Stimulated activated CD4-positive, alpha-beta T cell treated with anti-CD3 and anti-CD28 coated beads, Interleukin-12 subunit alpha, Interleukin-12 subunit beta, amount 100 ng/mL, for 24 hours (primary cell): Measurements from ENCODE around the gene SCIMP.
"Not testable (repeated sequence)": the region's sequence is repeated elsewhere in the genome, so short reads cannot be mapped to it uniquely, and the experiment has no call there.

Experiments
- DNase-seq, 2 experiments: peaks; one replicate each; pipeline ENCODE4 v3.0.0-alpha.2; 2020; ENCODE audit warnings: low read depth in 2 of 2

Gene SCIMP

DNA sequence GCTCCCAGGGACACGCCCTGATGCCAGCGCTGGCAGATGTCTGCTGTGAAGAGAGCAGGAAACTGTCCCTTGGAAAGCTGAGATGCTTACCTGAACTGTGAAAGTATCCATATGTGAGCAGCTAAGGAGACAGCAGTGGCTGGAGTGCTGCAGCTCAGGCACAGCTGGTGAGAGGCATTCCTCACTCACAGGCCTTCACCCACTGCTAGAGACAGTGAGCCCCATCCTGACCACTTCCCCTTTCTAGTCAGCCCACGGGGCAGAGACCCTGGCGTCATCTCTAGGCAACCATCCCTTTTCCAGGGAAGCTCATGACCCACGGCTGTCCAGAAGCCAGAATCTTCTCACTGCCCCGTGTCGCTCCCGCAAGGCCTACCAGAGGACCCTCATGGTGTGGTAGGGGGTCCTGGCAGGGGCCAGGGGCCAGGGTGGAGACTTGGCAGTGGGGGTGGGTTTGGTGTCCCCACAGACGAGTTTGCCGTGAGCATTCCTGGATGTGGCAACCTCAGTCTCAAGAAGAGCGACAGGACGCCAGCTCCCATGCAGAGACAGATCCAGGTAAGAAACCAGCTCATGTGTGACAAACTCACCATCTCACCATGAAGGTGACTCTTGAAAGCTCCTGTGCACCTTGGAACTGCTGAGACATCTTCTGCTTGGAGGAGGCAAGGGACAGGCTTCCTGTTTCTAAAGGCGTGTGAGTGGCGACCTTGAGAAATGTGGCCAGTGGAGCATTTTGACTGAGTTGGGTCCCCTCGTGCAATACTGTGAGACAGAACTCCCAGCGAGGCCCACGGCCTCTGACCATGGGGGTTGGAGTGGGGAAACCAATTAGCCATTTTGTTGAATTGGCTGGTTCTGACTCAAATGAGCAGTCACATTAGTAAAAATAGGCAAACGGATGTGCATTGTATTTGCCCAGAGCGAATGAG lies at the start of gene SCIMP:
SCIMP (minus strand) TSS at position 216 of the 932 bp plus-strand sequence; CDS start at position 111, 105 bp downstream.
- no peak for DNase-seq

DNA sequence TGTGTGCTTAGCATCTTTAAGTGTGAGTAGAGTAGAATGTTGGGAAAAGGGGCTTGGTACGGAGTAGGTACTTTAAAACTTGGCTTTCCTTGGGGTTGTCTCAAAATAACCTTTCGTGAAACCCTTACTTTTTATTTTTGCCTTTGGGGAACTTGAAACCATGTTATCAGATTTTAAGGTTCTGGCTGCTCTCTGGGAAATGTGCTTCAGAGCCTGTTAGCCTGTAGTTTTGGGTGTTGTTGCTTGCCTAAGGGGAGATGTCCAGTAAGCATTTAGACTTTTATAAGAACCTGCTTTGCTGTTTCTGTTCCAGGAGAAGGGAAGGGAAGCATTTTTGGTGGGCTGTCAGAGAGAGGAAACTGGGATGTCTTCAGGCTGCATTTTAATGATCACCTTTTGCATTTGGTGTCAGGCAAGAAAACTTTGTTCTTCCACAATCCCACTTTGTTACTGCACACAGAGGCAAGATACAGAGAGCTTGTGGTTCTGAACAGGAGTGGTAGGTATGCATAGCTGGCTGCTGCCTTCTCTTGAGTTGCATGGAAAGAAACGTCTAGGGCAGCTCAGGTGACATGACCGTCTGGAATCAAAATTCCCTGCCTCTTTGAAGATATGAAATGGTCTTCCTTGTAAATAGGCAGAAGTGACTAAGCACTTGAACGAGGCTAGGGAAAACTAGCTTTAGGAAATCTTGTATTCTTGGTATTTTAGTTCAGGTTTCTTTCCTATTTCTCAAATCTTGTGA lies 49.1 kb upstream of the SCIMP start:
- DNase-seq, result no peak

DNA sequence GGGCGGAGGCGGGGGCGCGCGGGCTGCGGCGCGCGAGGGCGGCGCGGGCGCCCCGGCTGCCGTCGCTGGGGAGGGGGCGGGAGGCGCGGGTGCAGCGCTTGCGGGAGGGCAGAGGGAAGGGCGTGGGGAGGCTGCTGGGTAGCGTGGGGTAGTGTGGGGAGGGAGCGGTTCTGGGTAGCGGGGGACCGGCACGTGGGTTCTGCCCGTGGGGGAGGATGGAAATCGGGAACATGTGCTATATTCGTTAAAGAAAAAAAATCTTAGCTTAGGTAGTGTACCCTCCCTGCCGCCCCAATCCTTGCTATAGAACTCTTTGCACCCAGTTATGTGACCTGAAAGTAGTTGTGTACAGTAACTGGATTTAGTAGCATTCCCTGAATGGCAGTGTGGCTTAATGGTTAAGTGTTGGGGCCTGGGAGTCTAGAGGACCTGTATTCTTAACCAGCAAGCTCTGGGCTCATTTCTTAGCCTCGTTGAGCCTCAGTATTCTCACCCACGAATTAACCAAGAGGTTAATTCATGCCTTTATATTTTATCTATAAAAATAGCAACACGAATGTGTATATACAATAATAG lies 48.1 kb upstream of the SCIMP start:
- peak; percentile 6 to 27 for DNase-seq

DNA sequence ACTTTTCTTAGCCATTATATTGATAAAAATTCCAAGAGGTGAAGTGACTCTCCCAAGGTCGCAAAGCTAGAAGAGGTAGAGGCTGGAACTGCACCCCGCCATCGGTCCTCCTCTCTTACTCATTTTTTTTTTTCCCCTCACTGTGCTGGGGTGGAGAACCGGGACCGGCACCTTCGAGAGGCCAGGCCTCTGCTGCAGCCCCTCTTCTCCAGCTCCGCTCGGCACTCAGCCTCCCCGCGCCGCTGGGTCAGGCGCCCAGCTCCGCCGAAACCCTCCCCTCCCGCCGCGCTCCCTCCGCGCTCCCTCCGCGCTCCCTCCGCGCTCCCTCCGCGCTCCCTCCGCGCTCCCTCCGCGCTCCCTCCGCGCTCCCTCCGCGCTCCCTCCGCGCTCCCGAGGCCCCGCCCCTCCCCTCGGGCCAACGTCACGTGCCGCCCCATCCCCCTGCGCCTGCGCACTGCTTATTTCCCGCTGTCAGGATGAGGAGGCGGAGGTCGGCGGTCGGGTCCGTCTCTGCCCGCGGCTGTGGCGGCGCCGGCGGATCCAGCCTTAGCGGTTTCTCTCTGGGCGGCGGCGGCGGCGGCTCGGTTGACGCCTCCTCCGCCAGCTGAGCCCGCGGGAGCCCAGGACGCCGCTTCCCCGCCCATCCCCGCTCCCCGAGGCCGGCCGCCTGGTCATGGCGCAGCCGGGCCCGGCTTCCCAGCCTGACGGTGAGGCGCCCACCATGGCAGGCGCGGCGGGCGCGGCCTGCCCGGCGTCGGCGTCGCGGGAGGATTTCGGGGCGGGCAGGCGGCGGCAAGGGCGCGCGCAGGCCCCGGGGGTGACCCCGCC lies 47.4 kb upstream of the SCIMP start, which contains the start of gene RABEP1:
RABEP1 (plus strand) TSS at position 471 of the 828 bp plus-strand sequence; CDS start at position 674, 203 bp downstream.
- DNase-seq, result peak; percentile 88 to 92

DNA sequence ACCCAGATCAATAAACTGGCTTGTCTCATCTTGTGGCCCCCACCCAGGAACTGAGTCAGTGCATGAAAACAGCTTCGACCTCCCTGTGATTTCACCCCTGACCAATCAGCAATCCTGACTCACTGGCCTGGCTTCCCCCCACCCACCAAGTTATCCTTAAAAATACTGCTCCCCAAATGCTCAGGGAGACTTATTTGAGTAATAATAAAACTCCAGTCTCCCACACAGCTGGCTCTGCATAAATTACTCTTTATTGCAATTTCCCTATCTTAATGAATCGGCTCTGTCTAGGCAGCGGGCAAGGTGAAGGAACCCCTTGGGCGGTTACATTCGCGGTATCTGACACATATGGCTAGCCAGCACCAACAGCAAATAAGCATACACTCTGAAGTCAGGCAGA lies 37.7 kb upstream of the SCIMP start:
- peak in 1 of 2 experiments; percentile 33 for DNase-seq

DNA sequence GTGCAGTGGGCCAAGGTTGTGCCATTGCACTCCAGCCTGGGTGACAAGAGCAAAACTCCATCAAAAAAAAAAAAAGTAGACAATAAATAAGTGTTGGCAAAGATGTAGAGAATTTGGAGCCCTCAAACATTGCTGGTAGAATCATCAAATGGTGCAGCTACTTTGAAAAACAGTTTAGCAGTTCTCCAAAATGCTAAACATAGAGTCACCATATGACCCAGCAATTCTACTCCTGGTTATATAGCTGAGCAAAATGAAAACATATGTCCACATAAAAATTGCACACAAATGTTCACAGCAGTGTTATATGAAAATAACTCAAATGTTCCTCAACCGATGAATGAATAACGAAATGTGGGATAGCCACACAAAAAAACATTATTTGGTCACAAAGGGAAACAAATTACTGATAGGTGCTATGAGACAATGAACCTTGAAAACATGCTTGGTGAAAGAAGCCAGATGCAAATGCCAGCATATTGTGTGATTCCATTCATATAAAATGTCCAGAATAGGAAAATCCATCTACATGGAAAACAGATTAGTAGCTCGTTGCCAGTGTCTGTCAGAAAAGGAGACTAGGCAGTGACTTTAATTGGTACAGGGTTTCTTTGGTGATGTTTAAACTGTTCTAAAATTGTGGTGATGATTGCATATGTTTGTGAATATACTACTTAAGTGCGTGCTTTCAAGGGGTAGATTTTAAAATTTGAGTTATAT lies 34.7 kb upstream of the SCIMP start:
- no peak for DNase-seq

DNA sequence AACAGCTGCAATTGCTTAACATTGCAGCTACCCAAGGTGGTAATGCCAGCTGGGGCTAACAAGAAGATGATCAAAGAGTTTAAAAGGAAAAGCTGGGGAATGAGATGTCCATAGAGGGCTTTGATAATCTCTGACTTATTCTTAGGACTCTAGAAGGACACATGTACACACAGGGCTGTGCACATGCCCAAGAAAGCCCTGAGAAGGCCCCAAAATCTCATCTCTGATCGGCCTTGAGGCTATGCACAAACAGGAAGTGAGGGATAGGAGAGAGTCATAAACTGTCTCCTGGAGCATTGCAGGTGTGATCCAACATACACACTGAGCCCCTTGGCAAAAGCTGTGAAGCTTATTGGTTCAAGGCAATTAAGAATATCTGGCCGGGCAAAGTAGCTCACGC lies 30.2 kb upstream of the SCIMP start:
- DNase-seq, result no peak

DNA sequence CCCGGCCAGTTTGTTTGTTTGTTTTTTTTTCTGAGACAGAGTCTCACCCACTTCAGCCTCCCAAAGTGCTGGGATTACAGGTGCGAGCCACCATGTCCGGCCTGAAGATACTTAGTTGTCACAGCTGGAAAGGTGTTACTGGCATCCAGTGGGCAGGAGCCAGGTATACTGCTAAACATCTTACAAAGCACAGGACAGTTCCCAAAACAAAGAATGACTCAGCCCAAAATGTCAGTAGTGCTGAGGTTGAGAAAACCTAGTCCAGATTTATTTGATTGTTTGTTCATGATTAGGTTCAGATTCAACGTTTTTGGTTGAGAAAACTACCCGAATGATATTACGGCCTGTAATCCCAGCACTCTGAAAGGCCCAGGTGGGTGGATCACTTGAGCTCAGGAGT lies 28.8 kb upstream of the SCIMP start:
- DNase-seq, result no peak

DNA sequence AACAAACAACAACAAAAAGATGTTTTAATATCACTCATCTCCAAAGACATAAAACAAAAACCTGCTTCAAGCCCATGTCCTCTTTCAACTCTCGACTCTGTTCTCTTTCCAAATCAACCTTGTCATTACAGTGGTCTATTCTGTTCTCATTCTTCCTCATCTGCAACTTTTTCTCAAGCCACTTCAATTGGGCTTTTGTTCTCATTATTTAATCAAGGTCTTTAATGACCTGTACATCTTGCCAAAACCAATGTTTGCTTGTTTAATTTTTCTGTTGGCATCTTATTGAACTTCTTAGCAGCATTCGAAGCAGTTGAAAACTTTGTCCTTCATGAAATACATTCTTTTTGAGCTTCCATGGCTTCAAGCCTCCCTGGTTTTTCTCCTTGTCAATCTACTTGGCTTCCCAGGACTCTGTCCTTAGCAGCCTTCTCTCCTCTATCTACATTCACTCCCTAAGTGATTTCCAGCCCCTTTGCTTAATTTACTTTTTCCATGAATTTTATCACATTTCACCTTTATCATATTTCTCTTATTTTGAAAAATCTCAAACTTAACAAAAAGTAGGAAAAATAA lies 27.8 kb upstream of the SCIMP start:
- no peak for DNase-seq

DNA sequence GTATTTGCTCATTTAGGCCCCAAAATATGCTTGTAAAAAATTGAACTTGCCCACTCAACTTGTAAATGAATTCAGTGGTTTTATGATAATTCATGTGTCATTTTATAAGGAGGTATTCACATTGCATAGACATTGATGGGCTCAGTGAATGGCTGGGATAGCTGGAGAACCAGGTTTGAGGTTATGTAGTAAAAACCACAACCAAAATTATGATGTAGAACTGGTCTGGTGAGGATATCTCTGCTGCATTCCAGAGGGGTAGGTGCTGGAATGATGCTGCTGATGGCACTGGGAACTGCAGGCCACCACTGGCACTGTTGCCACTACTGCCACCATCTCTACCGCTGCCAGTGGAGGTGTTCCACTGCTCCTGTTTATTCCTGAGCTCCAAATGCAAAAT lies 25.9 kb upstream of the SCIMP start:
- no peak for DNase-seq

DNA sequence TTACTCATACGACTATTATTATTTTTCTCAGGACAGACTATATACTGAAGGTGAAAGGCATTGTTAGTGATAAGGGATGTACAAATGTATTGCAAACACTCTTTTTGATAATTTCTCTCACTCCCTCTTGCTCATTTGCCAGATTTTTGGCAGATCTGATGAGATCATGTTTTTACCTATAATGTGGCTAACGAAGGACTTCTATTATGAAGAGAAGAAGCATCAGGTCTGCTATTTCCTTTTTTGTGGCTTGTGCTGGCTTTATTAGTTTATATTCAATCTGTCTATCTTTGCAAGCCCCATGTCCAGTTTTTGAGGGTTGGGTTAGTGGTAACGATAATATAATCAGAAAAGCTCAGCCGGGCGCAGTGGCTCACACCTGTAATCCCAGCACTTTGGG lies 22.5 kb upstream of the SCIMP start:
- DNase-seq, result no peak

DNA sequence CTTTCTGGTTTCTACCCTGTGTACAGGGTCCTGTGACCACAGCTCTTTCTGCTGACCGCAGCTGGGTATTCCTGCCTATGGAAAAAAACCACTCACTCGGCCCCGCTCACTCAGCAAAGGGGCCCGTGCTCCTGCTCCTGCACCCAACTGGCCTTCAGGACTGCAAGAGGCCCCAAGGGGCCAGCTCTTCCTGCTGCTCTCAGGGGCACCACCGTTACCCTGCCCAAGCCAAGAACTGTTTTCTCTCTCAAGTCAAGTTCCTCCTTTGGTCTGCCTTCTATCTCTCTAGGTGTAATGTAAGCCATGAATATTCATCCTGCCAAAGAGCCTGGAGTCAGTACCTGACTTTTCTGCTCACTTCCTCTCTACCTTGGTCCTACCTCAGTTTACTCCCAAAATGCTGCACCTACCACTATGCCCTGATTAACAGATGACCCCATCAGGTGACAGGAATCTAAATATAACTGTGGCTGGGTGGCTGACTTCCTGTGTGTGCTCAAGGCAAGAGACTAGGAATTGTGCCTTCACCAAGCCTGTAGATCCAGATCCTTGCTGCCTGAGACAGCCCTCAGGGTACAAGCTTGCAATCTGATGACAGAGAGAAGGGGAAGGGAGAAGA lies 20.4 kb upstream of the SCIMP start:
- no peak for DNase-seq

DNA sequence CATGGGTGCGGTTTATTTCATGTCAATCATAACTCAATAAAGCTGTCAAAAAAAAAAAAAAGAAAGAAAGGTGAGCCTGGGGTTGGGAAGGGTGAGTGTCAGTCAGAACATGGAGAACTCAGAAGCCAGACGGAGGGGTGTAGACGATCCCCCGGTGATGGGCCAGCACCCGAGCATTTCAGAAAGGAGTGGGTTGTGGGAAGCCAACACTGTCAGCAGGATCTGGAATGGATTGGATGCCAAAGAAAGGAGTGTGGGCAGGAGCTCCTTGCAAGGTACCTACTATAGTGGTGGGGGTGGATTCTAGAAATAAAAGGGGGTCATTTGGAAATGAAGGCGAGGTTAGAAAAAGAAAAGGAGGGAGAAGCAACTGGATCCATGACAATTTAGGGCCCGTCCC lies 19.8 kb upstream of the SCIMP start:
- DNase-seq, result no peak

DNA sequence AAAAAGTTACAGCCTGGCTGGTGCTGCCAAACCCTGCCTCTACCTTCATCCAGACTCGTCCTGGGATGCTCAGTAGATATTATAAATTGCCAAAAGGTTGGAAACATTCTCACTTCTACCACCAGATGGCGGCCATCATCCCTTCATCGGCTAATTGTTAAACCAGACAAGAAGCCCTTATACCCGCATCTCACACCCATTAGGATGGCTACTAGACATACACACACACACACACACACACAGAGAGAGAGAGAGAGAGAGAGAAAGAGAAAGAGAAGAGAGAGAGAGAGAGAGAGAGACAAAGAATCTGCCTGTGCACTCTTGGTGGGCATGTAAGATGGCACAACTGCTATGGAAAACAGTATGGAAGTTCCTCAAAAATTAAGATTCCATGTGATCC lies 15.0 kb upstream of the SCIMP start:
- peak; percentile 25 to 47 for DNase-seq

DNA sequence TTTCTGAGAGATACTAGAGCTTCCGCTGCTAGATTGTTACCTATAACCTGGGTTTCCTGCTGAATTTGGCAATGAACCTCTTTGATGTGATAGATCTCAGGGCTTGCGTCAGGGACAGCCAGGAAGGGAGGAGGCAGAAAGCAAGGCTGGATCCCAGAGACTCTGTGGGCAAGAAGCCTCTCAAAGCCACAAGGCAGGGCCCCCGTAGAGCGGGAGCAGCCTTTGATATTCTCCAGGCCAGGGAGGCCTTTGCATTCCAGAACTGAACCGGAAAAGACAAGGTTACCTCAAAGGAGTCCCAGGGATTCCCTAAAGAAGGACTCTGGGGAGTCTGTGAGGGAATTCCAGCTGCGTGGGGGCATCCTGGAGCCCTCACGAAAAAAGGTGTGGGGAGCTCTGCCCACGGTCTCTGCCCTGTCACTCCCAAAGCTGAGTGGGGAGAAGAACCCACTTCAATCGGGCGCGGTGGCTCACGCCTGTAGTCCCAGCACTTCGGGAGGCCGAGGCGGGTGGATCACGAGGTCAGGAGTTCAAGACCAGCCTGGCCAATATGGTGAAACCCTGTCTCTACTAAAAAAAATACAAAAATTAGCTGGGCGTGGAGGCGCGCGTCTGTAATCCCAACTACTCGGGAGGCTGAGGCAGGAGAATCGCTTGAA lies 14.3 kb upstream of the SCIMP start:
- DNase-seq, result no peak

DNA sequence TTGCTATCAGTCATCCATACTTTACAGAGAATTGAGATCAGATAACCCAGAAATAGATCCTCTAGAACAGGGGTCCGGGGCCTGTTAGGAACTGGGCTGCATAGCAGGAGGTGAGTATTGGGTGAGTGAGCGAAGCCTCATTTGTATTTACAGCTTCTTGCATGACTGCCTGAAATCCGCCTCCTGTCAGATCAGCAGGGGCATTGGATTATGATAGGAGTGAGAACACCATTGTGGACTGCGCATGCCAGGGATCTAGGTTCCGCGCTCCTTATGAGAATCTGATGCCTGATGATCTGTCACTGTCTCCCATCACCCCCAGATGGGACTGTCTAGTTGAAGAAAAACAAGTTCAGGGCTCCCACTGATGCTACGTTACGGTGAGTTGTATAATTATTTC lies 13.0 kb upstream of the SCIMP start:
- DNase-seq, result no peak

DNA sequence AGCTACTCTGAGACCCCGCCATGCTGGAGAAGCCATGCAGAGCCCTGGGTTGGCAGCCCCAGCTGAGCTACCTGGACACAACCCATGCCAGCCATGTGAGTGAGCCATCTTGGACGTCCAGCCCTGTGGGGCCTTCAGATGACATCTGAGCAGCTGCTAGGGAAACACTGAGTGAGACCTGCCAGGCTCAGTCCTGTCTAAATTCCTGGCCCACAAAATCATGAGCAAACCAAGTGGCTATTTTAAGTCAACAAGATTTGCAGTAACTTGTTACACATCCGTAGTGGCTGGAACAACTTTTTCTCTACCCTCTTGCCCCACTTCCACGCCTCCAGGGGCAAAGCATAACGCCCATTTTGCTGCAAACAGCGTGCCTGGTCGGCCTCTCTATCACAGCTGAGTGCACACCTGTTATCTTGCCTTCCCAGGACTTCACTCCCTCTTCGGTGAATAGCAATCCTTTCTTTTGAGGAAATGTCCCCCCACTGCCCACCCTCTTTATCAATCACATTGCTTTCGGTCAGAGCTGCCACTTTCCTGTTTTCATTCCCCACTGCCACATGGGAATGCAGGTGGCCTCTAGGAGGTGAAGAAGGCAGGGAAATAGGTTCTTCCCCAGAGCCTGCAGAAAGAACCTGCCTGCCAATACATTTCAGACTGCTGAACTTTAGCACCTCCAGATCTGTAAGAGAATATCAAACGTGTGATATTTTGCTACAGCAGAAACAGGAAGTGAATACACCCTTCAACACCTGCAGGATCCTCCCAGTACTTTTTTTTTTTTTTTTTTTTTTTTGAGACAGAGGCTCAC lies 7.4 kb upstream of the SCIMP start:
- DNase-seq, result no peak

DNA sequence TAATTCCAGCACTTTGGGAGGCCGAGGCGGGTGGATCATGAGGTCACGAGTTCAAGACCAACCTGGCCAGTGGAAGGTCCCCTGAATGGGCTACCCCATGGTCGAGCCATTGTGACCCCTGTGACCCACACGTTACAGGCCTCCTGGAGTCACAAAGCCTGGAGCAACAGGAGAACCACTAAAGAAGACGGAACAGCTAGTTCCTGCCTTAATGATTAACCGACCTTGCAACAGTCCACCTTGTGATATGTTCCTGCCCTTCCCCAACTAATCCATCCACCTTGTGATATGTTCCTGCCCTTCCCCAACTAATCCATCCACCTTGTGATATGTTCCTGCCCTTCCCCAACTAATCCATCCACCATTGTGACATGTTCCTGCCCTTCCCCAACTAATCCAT lies 5.1 kb upstream of the SCIMP start:
- not testable (repeated sequence) for DNase-seq

DNA sequence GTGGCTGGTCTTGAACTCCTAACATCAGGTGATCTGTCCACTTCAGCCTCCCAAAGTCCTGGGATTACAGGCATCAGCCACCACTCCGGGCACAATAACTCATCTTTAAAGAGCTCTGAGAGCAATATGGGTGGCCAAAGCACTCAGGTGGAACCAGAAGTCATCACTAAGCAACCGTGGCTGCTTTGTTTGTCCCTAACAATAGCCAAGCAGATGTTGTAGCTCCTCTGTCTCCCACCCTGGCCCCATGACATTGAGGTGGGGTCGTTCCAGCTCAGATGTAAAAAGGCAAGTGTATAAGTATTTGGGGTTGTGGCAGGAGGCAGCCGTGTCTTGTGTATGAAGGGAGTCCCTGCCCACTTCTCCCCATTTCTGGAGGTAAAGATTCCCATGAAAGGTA lies 3.7 kb upstream of the SCIMP start:
- no peak for DNase-seq
